HT1080 (cell line): Measurements from ENCODE around the gene OR13C3. TPM values are rescaled to one million over a fixed set of nuclear protein-coding genes. Genes with fewer than 3 reads are reported as not detected.
"Not testable (repeated sequence)": the region's sequence is repeated elsewhere in the genome, so short reads cannot be mapped to it uniquely, and the experiment has no call there.

Experiments
- DNase-seq: peaks from one replicate; pipeline ENCODE4 v3.0.0-alpha.2; 2015; ENCODE audit warnings: low read depth
- polyA plus RNA-seq, 2 experiments: library from polyadenylated mRNA; depleted of rRNA; stranded (reverse); fragments of >200 nt; gene quantifications; 2 replicates each; pipeline ENCODE4 v1.2.3, GENCODE V29; 2015
- total RNA-seq: library from RNA; depleted of rRNA; stranded (reverse); fragments of >200 nt; shearing (Covaris generic); gene quantifications from 2 replicates; pipeline ENCODE4 v1.2.3, GENCODE V29; 2014; rRNA removed

Gene OR13C3
- total RNA-seq, result not detected in 2 replicates
- polyA plus RNA-seq (2015; cell fraction: cytosol; rRNA removed), result not detected in 2 replicates
- polyA plus RNA-seq (2015; cell fraction: nucleus; rRNA removed), result not detected in 2 replicates

GRCh38 chr9:104536756-104537155 is at the start of gene OR13C3:
Gene OR13C3, minus strand, starts transcription at chr9:104536856. Its CDS starts 133 bp downstream, at chr9:104536723.
- DNase-seq, result no peak

GRCh38 chr9:104580562-104580961 is 43.9 kb upstream of the OR13C3 start:
- DNase-seq, result no peak

DNA sequence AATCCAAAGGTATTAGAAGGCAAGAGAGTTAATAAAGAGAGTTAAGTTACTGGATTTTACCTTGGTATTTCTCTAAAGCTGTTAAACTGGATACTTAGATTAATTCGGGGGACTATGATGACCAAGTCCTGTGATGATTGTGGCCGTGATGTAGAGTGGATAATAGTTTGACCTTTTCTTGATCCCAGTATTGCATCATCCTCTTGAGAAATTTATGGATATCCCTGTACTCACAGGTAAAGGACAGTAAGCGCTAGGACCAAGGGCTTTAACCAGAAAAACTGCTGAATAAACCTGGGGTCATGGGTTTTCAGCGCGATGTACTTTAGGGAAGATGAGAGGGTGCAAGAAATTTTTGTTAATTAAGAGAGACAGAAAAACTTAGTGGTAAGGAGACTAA is 40.6 kb upstream of the OR13C3 start:
- DNase-seq, result no peak

- DNase-seq, result no peak
Observed at GRCh38 chr9:104575456-104575855, 38.8 kb upstream of the OR13C3 start.

GRCh38 chr9:104572612-104573011 is 36.0 kb upstream of the OR13C3 start:
- DNase-seq, result no peak

GRCh38 chr9:104568868-104569267 is 32.2 kb upstream of the OR13C3 start, which contains the start of gene OR13C8:
Gene OR13C8, plus strand, starts transcription at chr9:104569168. Its CDS starts 0 bp downstream, at chr9:104569168.
- no peak for DNase-seq

DNA sequence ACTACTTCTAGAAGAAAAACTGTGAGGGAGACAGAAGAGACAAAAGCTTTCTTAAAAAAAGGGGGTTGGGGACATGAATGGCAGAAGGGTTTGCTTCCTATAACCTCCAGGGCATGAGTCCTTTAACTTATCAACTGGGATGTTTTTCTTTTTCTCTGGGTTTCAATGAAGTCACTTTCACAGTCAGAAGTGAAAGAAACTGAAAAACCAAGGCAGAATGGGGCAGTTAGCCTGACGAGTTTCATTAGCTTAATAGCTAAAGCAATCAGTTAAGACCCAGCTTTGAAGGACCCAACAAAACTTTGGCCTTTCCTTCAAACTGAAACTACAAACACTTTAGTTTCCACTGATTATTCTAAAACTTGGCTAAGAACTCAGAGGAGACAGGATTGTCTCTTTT is 27.7 kb upstream of the OR13C3 start:
- no peak for DNase-seq

DNA sequence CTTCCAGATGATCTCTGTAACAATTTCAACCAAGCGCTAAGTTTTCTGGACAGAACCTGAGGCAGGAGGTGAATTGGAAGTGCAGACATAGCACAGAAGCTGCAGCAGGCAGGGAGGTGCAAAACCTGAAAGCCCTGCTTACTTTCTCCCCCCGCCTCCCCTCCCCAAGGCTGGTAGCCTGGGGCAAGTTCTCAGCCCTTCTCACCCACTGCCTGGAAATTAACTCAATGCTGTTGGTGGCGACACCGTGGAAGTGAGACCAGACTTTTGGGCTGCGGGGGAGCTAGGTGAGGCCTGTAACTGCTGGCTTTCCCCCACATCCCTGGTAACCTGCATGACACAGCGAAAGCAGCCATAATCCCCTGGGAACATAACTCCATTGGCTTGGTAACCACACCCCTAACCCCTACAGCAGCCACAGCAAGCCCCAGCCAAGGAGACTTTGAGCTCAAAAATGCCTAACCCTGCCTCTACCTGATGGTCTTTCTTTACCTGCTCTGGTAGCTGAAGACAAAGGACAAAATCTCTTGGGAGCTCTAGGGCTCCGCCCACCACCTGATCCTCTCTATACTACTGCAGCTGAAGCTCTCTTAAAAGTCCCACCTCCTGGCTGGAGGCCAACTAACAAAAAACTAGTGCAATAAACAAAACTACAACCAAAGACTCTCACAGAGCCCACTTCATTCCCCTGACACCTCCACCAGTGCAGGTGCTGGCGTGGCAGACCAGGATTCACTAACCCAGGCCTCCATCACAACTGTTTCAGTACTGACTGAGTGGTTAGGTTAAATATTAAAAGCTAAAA is 20.4 kb upstream of the OR13C3 start:
- DNase-seq, result no peak

DNA sequence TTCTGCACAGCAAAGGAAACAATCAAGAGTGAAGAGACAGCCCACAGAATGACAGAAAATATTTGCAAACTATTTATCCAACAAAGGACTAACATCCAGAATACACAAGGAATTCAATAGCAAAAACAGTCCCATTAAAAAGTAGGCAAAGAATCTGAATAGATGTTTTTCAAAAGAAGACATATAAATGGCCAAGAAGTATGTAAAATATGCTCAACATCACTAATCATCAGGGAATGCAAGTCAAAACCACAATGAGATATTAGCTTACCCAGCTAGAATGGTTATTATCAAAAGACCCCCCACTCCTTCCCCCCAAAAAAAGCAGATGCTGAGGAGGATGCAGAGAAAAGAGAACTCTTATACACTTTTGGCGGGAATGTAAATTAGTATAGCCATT is 18.9 kb upstream of the OR13C3 start:
- DNase-seq, result no peak

GRCh38 chr9:104553261-104553660 is 16.6 kb upstream of the OR13C3 start:
- peak; percentile 69 for DNase-seq

DNA sequence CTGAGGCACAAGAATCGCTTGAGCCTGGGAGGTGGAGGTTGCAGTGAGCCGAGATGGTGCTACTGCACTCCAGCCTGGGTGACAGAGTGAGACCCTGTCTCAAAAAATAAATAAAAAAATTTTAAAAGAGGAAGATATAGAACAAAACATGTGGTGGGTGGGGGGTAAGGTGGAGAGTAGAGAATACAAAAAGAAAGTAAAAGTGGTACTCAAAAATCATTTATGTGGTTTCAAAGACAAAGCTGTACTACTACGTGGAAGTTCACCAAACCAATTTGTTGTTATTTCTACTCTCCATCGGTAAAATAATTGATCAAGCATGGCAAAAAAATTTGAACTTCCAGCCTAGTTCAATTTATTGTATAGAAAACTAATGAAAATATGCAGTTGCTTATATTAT is 8.0 kb upstream of the OR13C3 start:
- no peak for DNase-seq

DNA sequence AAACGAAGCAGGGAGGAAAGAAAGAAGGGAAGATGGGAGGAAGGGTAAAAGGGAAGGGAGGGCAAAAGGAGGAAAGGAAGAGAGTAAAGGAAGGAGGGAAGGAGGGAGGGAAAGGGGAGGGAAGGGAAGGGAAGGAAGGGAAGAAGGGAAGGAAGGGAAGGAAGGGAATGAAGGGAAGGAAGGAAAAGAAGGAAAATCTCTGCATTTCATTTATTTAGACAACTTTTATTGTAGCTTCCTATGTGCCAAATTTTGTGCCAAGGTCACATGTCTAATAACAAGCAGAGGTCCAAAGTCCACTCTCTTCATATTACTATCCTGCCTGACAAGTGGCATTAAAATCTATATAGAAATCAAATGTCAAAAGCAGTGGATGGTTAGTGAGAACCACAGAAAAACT is 2.6 kb upstream of the OR13C3 start:
- DNase-seq, result no peak

- no peak for DNase-seq
Observed at GRCh38 chr9:104527109-104527508, 9.5 kb downstream of the OR13C3 start, which contains the start of gene OR13C4. Gene OR13C4, minus strand, starts transcription at chr9:104527209. Its CDS starts 0 bp downstream, at chr9:104527209.

DNA sequence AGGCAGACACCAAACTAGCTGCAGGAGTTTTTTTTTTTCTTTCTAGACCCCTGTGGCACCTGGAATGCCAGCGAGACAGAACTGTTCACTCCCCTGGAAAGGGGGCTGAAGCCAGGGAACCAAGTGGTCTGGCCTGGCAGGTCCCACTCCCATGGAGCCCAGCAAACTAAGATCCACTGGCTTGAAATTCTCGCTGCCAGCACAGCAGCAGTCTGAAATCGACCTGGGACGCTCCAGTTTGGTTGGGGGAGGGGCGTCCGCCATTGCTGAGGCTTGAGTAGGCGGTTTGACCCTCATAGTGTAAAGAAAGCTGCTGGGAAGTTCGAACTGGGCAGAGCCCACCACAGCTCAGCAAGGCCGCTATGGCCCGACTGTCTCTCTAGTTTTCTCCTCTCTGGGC is 16.4 kb downstream of the OR13C3 start:
- not testable (repeated sequence) for DNase-seq

DNA sequence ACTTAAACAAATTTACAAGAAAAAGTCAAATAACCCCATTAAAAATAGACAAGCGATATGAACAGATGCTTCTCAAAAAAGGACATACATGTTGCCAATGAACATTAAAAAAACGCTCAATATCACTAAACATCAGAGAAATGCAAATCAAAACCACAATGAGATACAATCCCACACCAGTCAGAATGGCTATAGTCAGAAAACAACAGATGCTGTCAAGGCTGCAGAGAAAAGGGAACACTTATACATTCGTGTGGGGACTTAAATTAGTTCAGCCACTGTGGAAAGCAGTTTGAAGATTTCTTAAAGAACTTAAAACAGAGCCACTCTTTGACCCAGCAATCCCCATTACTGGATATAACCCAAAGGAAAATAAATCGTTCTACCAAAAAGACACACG is 21.8 kb downstream of the OR13C3 start:
- no peak for DNase-seq

GRCh38 chr9:104506565-104506964 is 30.1 kb downstream of the OR13C3 start:
- no peak for DNase-seq

GRCh38 chr9:104503963-104504362 is 32.7 kb downstream of the OR13C3 start, which contains the start of gene OR13F1:
Gene OR13F1, plus strand, starts transcription at chr9:104504263. Its CDS starts 0 bp downstream, at chr9:104504263.
- DNase-seq, result no peak

DNA sequence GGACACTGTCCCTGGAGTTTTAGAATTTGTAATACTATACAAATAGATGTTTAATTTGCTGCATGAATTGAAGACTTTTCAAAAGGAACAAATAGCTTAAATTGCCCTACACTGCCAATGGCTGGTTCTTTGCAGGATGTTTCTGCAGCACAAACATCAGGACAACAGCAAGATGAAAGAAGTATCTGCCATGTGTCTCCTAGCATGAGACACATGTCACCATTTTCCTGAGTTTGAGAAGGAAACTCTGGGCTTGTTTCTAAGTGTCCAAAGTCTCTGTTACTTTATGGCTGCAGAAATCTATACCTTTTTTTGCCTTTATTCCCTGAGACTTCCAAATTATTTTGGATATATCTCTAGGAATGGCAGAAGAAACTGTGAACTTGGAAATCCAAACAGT is 33.2 kb downstream of the OR13C3 start:
- no peak for DNase-seq

DNA sequence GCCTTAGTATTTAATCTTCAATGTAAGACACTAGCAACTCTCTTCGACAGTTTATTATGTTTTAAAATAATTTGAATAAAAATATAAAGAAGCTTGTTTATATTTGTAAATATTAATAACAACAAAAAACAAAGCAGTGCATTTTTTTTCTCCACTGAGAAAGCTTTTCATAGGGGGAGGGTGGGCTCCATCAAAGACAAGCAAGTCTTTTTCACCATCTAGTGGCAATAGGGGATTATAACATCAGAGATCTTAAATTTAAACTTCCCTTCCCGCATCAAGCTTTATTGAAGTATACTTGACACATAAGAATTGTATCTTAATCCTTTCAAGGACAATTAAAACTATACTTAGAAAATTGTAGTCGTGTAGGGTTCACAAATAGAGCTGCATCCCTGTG is 41.8 kb downstream of the OR13C3 start:
- DNase-seq, result peak; percentile 32
